22Rv1 (cell line): Measurements from ENCODE around the gene ERP27.

Experiments
- H3K27ac ChIP-seq: fragments of 450-650 bp; 2 replicates; pipeline ENCODE4 v1.5.1; 2017
- CTCF ChIP-seq: fragments of 450-650 bp; IDR thresholded peaks from 2 replicates; pipeline ENCODE4 v1.5.1; 2017; ENCODE audit warnings: mild to moderate bottlenecking
- ZFX ChIP-seq: fragments of 450-650 bp; IDR thresholded peaks from 2 replicates; pipeline ENCODE4 v1.6.1; 2017; ENCODE audit warnings: antibody characterized with exemption, borderline replicate concordance

The ERP27 gene

GRCh38 chr12:14904854-14905253 lies 33.5 kb downstream of the ERP27 start:
- TF ChIP-seq CTCF = no peak
- TF ChIP-seq ZFX = no peak
- H3K27ac ChIP-seq = no peak overlapping the region

GRCh38 chr12:14903386-14904098 lies 34.8 kb downstream of the ERP27 start:
- no peak for TF ChIP-seq ZFX
- TF ChIP-seq CTCF = no peak

GRCh38 chr12:14902465-14902864 lies 35.9 kb downstream of the ERP27 start:
- TF ChIP-seq CTCF (no peak), ZFX (no peak)
- no peak overlapping the region for H3K27ac ChIP-seq

More at GRCh38 chr12:14903386-14904098, 34.8 kb downstream of the ERP27 start:
- H3K27ac ChIP-seq = peak overlapping the region; percentile 63

- H3K27ac ChIP-seq = no peak overlapping the region
- TF ChIP-seq CTCF (0 out of 2 replicates have a peak, but pooled peaks have one; percentile 7), ZFX (no peak)
Observed at GRCh38 chr12:14901228-14901562, 37.1 kb downstream of the ERP27 start.

GRCh38 chr12:14900521-14901227 lies 37.7 kb downstream of the ERP27 start:
- TF ChIP-seq CTCF = no peak
- no peak for TF ChIP-seq ZFX
- H3K27ac ChIP-seq = no peak overlapping the region

- no peak for TF ChIP-seq ZFX
- TF ChIP-seq CTCF = no peak
- no peak overlapping the region for H3K27ac ChIP-seq
Observed at GRCh38 chr12:14896521-14897169, 41.7 kb downstream of the ERP27 start.
